ENCODE measurements around the gene BLCAP. TPM values are rescaled to one million over a fixed set of nuclear protein-coding genes. Genes with fewer than 3 reads are reported as not detected.
A peak's percentile ranks its signal among the peaks of the same experiment; 100 is the strongest.
"Not testable (repeated sequence)": the region's sequence is repeated elsewhere in the genome, so short reads cannot be mapped to it uniquely, and the experiment has no call there.

Gene BLCAP
- total RNA-seq, 4 donors from 2014 or later, result 91.3 to 136 (median 103) TPM

GRCh38 chr20:37479266-37479665 lies 48.4 kb downstream of the BLCAP start:
- WGBS, 2 donors, result 68 to 69% methylated on average over 6 of the region's 6 CpGs

GRCh38 chr20:37477041-37477440 lies 50.6 kb downstream of the BLCAP start:
- H3K4me3 ChIP-seq (ENCODE audit: low read depth, poor library complexity, severe bottlenecking), result no peak overlapping the region
- no peak for DNase-seq (ENCODE audit: low spot score in 2 of 2)
- 59 to 87% methylated on average over 3 of the region's 3 CpGs for WGBS, 2 donors
- TF ChIP-seq POLR2A (IDR thresholded peaks at IDR 0.05), result no peak
- TF ChIP-seq CTCF (IDR thresholded peaks at IDR 0.05), result no peak
- intact Hi-C loops (cut with DNase I; ENCODE audit: low total_unique reads), result no loop called here

More at GRCh38 chr20:37479266-37479665, 48.4 kb downstream of the BLCAP start:
- no peak for TF ChIP-seq CTCF (IDR thresholded peaks at IDR 0.05)
- no peak for TF ChIP-seq POLR2A (IDR thresholded peaks at IDR 0.05)
- intact Hi-C loops (cut with DNase I; ENCODE audit: low total_unique reads), result no loop called here
- no peak for DNase-seq (ENCODE audit: low spot score in 2 of 2)
- H3K4me3 ChIP-seq (ENCODE audit: low read depth, poor library complexity, severe bottlenecking), result no peak overlapping the region

DNA sequence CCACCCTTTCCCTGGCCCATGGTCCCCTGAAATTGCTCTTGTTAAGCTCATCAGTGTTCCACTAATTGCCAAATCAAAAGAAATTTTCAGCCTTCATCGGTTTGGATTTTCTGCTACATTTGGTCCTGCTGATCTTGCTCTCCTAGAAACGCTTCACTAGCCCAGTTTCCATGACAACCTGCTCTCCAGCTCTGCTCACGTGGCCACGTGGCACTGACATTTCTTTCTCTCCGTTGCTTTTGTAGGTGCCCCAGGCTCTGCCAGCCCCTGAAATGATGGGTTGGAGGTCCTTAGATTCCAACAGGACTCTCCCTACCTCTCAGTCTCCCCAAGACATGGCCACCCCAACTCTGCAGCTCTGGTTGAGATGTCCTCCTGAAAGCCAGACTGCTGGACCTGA lies 52.4 kb downstream of the BLCAP start:
- TF ChIP-seq CTCF (IDR thresholded peaks at IDR 0.05) (no peak), POLR2A (IDR thresholded peaks at IDR 0.05) (no peak)
- intact Hi-C loops (cut with DNase I; ENCODE audit: low total_unique reads), result no loop called here
- peak in 1 of 2 donors; percentile 17 for DNase-seq (ENCODE audit: low spot score in 2 of 2)
- WGBS, 2 donors, result 75 to 79% methylated on average over 5 of the region's 5 CpGs
- no peak overlapping the region for H3K4me3 ChIP-seq (ENCODE audit: low read depth, poor library complexity, severe bottlenecking)

- intact Hi-C loops (cut with DNase I; ENCODE audit: low total_unique reads), result no loop called here
These were observed 53.3 kb downstream of the BLCAP start for GRCh38 chr20:37474386-37474785.

GRCh38 chr20:37473249-37474000 lies 54.3 kb downstream of the BLCAP start:
- TF ChIP-seq CTCF (IDR thresholded peaks at IDR 0.05), result no peak
- no peak for TF ChIP-seq POLR2A (IDR thresholded peaks at IDR 0.05)
- H3K4me3 ChIP-seq (ENCODE audit: low read depth, poor library complexity, severe bottlenecking), result no peak overlapping the region
- intact Hi-C loops (cut with DNase I; ENCODE audit: low total_unique reads), result no loop called here
- peak in 1 of 2 donors; percentile 68 for DNase-seq (ENCODE audit: low spot score in 2 of 2)
- 78 to 82% methylated on average over 11 of the region's 11 CpGs for WGBS, 2 donors

More at GRCh38 chr20:37474386-37474785, 53.3 kb downstream of the BLCAP start:
- TF ChIP-seq CTCF (IDR thresholded peaks at IDR 0.05), result no peak
- no peak for TF ChIP-seq POLR2A (IDR thresholded peaks at IDR 0.05)
- 78 to 88% methylated on average over 4 of the region's 4 CpGs for WGBS, 2 donors
- DNase-seq (ENCODE audit: low spot score in 2 of 2), result peak in 1 of 2 donors; percentile 73
- H3K4me3 ChIP-seq (ENCODE audit: low read depth, poor library complexity, severe bottlenecking), result no peak overlapping the region

DNA sequence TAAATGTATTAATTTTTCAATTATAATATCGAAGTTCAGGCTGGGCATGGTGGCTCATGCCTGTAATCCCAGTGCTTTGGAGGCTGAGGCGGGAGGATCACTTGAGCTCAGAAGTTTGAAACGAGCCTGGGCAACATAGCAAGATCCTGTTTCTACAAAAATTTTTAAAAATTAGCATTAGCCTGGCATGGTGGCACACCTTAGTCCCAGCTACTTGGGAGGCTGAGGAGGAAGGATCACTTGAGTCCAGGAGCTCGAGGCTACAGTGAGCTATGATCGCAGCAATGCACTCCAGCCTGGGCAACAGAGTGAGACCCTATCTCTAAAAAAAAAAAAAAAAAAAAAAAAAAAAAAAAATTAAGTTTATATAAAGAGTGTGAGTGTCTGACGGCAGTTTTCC lies 55.2 kb downstream of the BLCAP start:
- H3K4me3 ChIP-seq (ENCODE audit: low read depth, poor library complexity, severe bottlenecking); DNase-seq (ENCODE audit: low spot score in 2 of 2); intact Hi-C loops (cut with DNase I; ENCODE audit: low total_unique reads): not testable (repeated sequence)
- 93 to 94% methylated on average over 6 of the region's 6 CpGs for WGBS, 2 donors

Measured in lower leg skin (tissue), 4 donors.